Heart right ventricle (tissue), 16 donors: ENCODE results near the gene UNC5C. TPM values are rescaled to one million over a fixed set of nuclear protein-coding genes. Genes with fewer than 3 reads are reported as not detected.
"Not testable (repeated sequence)": the region's sequence is repeated elsewhere in the genome, so short reads cannot be mapped to it uniquely, and the experiment has no call there.

Experiments used
- ATAC-seq, 8 donors: fragments of 200-7000 bp; cut with Tn5 transposase; one replicate each; pipeline ENCODE4 v1.9.1; 2020; ENCODE audit warnings: mild to moderate bottlenecking in 8 of 8, moderate library complexity in 8 of 8, moderate number of reproducible peaks in 1 of 8
- DNase-seq, 2 donors: peaks; one replicate each; pipeline ENCODE4 v3.0.0-alpha.2; 2020
- H3K27ac ChIP-seq, 10 donors: fragments of 200-600 bp; sonication (generic) in 2 of 10; one replicate each; pipeline versions ENCODE4 v1.5.0 to v1.8.0; 2020 to 2022; ENCODE audit warnings: mild to moderate bottlenecking in 3 of 10
- H3K27me3 ChIP-seq, 7 donors: fragments of 200-600 bp; one replicate each; pipeline ENCODE4 v1.8.0; 2021 to 2022; ENCODE audit warnings: mild to moderate bottlenecking in 2 of 7
- H3K36me3 ChIP-seq, 9 donors: fragments of 200-600 bp; sonication (generic) in 1 of 9; one replicate each; pipeline versions ENCODE4 v1.5.0 to v1.8.0; 2020 to 2022; ENCODE audit warnings: mild to moderate bottlenecking in 2 of 9
- H3K4me1 ChIP-seq, 9 donors: fragments of 200-600 bp; sonication (generic) in 1 of 9; one replicate each; pipeline versions ENCODE4 v1.5.0 to v1.8.0; 2020 to 2022; ENCODE audit warnings: mild to moderate bottlenecking in 4 of 9
- H3K4me3 ChIP-seq, 10 donors: fragments of 200-600 bp; sonication (generic) in 2 of 10; one replicate each; pipeline versions ENCODE4 v1.5.0 to v1.8.0; 2020 to 2022; ENCODE audit warnings: mild to moderate bottlenecking in 7 of 10, moderate library complexity in 2 of 10
- H3K9me3 ChIP-seq, 11 donors: fragments of 200-600 bp in 10 of 11; sonication (generic) in 2 of 11; one replicate each; pipeline versions ENCODE4 v1.5.0 to v1.8.0; 2013 to 2022; ENCODE audit warnings: mild to moderate bottlenecking in 2 of 11, control low read depth in 1 of 11, moderate library complexity in 1 of 11
- WGBS, 2 donors: extraction: QIAGEN DNeasy Blood & Tissue Kit; methylation state at CpG; one replicate each; pipeline ENCODE4 v1.1.7; 2013; ENCODE audit warnings: inconsistent platforms in 1 of 2; 5-methylcytosine and 5-hydroxymethylcytosine counted together
- intact Hi-C, 10 donors: fragments of 100-400 bp; cut with DNase I; formaldehyde crosslinking; loops; one replicate each; pipeline versions ENCODE4 v1.11.1 to v1.14.2; 2022
- polyA plus RNA-seq, 2 donors: library from polyadenylated mRNA; stranded (reverse); fragments of 200-250 nt; gene quantifications; one replicate each; pipeline ENCODE4 v1.2.3, GENCODE V29; 2013
- total RNA-seq, 10 donors: library from RNA; stranded (reverse); fragmentation: NEBNext Ultra II Directional in 3 of 10; extraction: Animal tissue kit (Norgen Biotek cat#: 25700) in 3 of 10; gene quantifications; one replicate each; pipeline versions ENCODE4 v1.2.1 to v1.2.4, GENCODE V29; 2021 to 2023
- TF ChIP-seq, protein P1 (sequence below), 9 donors: fragments of 200-600 bp; sonication (generic) in 2 of 9; IDR thresholded peaks; one replicate each; pipeline versions ENCODE4 v1.5.0 to v1.8.0; 2021 to 2022; ENCODE audit warnings: antibody characterized with exemption in 9 of 9, mild to moderate bottlenecking in 5 of 9, moderate library complexity in 1 of 9
- donor health status: Arrhythmogenic right ventricular cardiomyopathy.
- donor health status: ischemic (EF 13 %, LVEDD 7.1; RV severe dilation, severe dysfunction).
- donor health status: healthy with polysubstance abuse.
- donor health status: DM: no; HTN: yes; CAD: no.
- donor health status: DM: no; HTN: no; CAD: no.
- donor health status: ischemic (EF 25% LVEDD 6.9; RV normal size, moderate dysfunction).
- donor health status: ischemic (EF 25% LVEDD 5.7; RV mildly dilated, moderate dysfunction).
- donor health status: healthy.
- donor health status: DM: yes; HTN: yes; CAD: no.
- donor health status: Ischemic cardiomyopathy.
- donor health status: ischemic (EF 35%, LVEDD 5.7; RV mildly dilated, moderate dysfunction).
- donor health status: nonischemic (EF 11% LVEDD 7.7; RV severe dilation, severe dysfunction).
- donor health status: DM: yes; HTN: yes; CAD: no.
- donor health status: PGD.
- donor health status: ischemic (EF 29% LVEDD 5.4; RV normal size, mild dysfunction).
- donor health status: nonischemic (EF 23%, LVEDD 6.1; RV moderate dilation, normal function).

UNC5C gene
- total and polyA plus RNA-seq, 12 donors: 0.44 to 3.2 (median 1.5) TPM

- Histone ChIP-seq H3K27ac (no peak overlapping the region), H3K27me3 (no peaks in the 10 kb centered on the region), H3K4me3 (no peak overlapping the region), H3K9me3 (no peaks in the 10 kb centered on the region), H3K4me1 (peaks cover 0 to 4% (median 0%) of the 10 kb centered on the region in 9 donors), H3K36me3 (no peaks in the 10 kb centered on the region)
- DNase-seq (no peak), ATAC-seq (no peak)
- 81 to 86% methylated on average over 3 of the region's 3 CpGs for WGBS, 2 donors
- TF ChIP-seq, protein P1, sequence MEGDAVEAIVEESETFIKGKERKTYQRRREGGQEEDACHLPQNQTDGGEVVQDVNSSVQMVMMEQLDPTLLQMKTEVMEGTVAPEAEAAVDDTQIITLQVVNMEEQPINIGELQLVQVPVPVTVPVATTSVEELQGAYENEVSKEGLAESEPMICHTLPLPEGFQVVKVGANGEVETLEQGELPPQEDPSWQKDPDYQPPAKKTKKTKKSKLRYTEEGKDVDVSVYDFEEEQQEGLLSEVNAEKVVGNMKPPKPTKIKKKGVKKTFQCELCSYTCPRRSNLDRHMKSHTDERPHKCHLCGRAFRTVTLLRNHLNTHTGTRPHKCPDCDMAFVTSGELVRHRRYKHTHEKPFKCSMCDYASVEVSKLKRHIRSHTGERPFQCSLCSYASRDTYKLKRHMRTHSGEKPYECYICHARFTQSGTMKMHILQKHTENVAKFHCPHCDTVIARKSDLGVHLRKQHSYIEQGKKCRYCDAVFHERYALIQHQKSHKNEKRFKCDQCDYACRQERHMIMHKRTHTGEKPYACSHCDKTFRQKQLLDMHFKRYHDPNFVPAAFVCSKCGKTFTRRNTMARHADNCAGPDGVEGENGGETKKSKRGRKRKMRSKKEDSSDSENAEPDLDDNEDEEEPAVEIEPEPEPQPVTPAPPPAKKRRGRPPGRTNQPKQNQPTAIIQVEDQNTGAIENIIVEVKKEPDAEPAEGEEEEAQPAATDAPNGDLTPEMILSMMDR (IDR thresholded peaks at IDR 0.05): no peak
- intact Hi-C loops: no loop called here
Measured at GRCh38 chr4:95151255-95151654, 397.5 kb downstream of the UNC5C start.

GRCh38 chr4:95142932-95143331, 405.8 kb downstream of the UNC5C start:
- H3K9me3 ChIP-seq: peaks cover 0 to 15% (median 0%) of the 10 kb centered on the region in 11 donors
- 85 to 90% methylated on average over 4 of the region's 4 CpGs for WGBS, 2 donors
- no peaks in the 10 kb centered on the region for H3K4me1 ChIP-seq
- no peaks in the 10 kb centered on the region for H3K36me3 ChIP-seq
- no peak overlapping the region for H3K4me3 ChIP-seq
- intact Hi-C loops: no loop called here
- H3K27ac ChIP-seq: no peak overlapping the region
- ATAC-seq: no peak
- H3K27me3 ChIP-seq: peaks cover 0 to 5% (median 0%) of the 10 kb centered on the region in 7 donors
- TF ChIP-seq, protein P1 (IDR thresholded peaks at IDR 0.05): no peak
- DNase-seq: no peak

- H3K36me3 ChIP-seq: no peaks in the 10 kb centered on the region
- H3K27me3 ChIP-seq: peaks cover 0 to 5% (median 0%) of the 10 kb centered on the region in 7 donors
- ATAC-seq: no peak
- TF ChIP-seq, protein P1 (IDR thresholded peaks at IDR 0.05): no peak
- 74 to 80% methylated on average over 5 of the region's 5 CpGs for WGBS, 2 donors
- H3K4me3 ChIP-seq: no peak overlapping the region
- no peaks in the 10 kb centered on the region for H3K4me1 ChIP-seq
- DNase-seq: no peak
- no peak overlapping the region for H3K27ac ChIP-seq
- H3K9me3 ChIP-seq: peaks cover 0 to 20% (median 0%) of the 10 kb centered on the region in 11 donors
- intact Hi-C loops: no loop called here
Measured at GRCh38 chr4:95141361-95141760, 407.4 kb downstream of the UNC5C start.

DNA sequence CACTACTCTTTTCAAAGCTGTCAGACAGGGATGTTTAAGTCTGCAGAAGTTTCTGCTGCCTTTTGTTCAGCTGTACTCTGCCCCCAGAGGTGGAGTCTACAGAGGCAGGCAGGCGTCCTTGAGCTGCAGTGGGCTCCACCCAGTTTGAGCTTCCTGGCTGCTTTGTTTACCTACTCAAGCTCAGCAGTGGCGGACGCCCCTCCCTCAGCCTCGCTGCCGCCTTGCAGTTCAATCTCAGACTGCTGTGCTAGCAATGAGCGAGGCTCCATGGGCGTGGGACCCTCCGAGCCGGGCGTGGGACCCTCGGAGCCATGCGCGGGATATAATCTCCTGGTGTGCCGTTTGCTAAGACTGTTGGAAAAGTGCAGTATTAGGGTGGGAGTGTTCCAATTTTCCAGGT, 409.3 kb downstream of the UNC5C start:
- H3K4me1 ChIP-seq, H3K27ac ChIP-seq, H3K27me3 ChIP-seq, H3K4me3 ChIP-seq, H3K36me3 ChIP-seq, ATAC-seq, intact Hi-C loops, DNase-seq: not testable (repeated sequence)
- H3K9me3 ChIP-seq: peaks cover 0 to 33% (median 0%) of the 10 kb centered on the region in 11 donors
- 93 to 94% methylated on average over 14 of the region's 14 CpGs for WGBS, 2 donors

DNA sequence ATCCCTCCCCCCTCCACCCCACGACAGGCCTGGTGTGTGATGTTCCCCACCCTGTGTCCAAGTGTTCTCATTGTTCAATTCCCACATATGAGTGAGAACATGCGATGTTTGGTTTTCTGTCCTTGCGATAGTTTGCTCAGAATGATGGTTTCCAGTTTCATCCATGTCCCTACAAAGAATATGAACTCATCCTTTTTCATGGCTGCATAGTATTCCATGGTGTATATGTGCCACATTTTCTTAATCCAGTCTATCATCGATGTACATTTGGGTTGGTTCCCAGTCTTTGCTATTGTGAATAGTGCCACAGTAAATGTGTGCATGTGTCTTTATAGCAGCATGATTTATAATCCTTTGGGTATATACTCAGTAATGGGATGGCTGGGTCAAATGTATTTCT, 414.8 kb downstream of the UNC5C start:
- H3K27me3 ChIP-seq, H3K36me3 ChIP-seq, DNase-seq, ATAC-seq, H3K4me1 ChIP-seq, intact Hi-C loops, H3K4me3 ChIP-seq, H3K27ac ChIP-seq: not testable (repeated sequence)
- H3K9me3 ChIP-seq: peaks cover 0 to 27% (median 0%) of the 10 kb centered on the region in 11 donors
- 98 to 99% methylated on average over 4 of the region's 4 CpGs for WGBS, 2 donors
